ENCODE results near the gene DHTKD1.

The DHTKD1 gene

DNA sequence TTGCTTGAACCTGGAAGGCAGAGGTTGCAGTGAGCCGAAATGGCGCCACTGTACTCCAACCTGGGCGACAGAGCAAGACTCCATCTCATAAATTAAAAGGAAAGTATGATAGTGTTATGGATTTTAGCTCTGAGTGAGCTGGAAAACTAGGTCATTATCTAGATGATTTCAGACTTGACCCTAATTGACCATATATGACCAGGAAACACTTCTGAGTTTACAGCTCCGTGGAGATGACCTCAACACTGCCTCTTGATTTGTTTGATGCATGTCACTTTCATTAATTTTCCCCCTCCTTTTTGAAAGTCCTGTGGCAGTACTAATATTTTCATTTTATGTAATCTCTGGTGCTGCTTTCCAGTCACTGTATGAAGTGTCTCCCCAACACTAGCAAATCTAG, 52.9 kb downstream of the DHTKD1 start:
- TF ChIP-seq, protein P1, sequence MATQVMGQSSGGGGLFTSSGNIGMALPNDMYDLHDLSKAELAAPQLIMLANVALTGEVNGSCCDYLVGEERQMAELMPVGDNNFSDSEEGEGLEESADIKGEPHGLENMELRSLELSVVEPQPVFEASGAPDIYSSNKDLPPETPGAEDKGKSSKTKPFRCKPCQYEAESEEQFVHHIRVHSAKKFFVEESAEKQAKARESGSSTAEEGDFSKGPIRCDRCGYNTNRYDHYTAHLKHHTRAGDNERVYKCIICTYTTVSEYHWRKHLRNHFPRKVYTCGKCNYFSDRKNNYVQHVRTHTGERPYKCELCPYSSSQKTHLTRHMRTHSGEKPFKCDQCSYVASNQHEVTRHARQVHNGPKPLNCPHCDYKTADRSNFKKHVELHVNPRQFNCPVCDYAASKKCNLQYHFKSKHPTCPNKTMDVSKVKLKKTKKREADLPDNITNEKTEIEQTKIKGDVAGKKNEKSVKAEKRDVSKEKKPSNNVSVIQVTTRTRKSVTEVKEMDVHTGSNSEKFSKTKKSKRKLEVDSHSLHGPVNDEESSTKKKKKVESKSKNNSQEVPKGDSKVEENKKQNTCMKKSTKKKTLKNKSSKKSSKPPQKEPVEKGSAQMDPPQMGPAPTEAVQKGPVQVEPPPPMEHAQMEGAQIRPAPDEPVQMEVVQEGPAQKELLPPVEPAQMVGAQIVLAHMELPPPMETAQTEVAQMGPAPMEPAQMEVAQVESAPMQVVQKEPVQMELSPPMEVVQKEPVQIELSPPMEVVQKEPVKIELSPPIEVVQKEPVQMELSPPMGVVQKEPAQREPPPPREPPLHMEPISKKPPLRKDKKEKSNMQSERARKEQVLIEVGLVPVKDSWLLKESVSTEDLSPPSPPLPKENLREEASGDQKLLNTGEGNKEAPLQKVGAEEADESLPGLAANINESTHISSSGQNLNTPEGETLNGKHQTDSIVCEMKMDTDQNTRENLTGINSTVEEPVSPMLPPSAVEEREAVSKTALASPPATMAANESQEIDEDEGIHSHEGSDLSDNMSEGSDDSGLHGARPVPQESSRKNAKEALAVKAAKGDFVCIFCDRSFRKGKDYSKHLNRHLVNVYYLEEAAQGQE (IDR thresholded peaks at IDR 0.05; ENCODE audit: low read depth) = no peak
- TF ChIP-seq YY1 (IDR thresholded peaks at IDR 0.05; ENCODE audit: low read depth) (no peak), TCF12 (IDR thresholded peaks at IDR 0.05; ENCODE audit: low read depth) (no peak), RAD21 (IDR thresholded peaks at IDR 0.05; ENCODE audit: low read depth) (no peak), CREB1 (IDR thresholded peaks at IDR 0.05; ENCODE audit: low read depth) (no peak), TEAD4 (IDR thresholded peaks at IDR 0.05) (no peak), TAF1 (IDR thresholded peaks at IDR 0.05; ENCODE audit: low read depth) (no peak), ZBTB7A (IDR thresholded peaks at IDR 0.05; ENCODE audit: low read depth) (no peak), CEBPB (IDR thresholded peaks at IDR 0.05) (no peak), EP300 (IDR thresholded peaks at IDR 0.05; ENCODE audit: borderline replicate concordance) (no peak), EGR1 (IDR thresholded peaks at IDR 0.05) (no peak), NFIC (IDR thresholded peaks at IDR 0.05) (no peak), FOXM1 (IDR thresholded peaks at IDR 0.05; ENCODE audit: borderline replicate concordance, low read depth) (no peak)
- TF ChIP-seq, protein P2, sequence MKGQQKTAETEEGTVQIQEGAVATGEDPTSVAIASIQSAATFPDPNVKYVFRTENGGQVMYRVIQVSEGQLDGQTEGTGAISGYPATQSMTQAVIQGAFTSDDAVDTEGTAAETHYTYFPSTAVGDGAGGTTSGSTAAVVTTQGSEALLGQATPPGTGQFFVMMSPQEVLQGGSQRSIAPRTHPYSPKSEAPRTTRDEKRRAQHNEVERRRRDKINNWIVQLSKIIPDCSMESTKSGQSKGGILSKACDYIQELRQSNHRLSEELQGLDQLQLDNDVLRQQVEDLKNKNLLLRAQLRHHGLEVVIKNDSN (IDR thresholded peaks at IDR 0.05) = no peak
- TF ChIP-seq, protein P3, sequence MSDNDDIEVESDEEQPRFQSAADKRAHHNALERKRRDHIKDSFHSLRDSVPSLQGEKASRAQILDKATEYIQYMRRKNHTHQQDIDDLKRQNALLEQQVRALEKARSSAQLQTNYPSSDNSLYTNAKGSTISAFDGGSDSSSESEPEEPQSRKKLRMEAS (IDR thresholded peaks at IDR 0.05) = no peak

DNA sequence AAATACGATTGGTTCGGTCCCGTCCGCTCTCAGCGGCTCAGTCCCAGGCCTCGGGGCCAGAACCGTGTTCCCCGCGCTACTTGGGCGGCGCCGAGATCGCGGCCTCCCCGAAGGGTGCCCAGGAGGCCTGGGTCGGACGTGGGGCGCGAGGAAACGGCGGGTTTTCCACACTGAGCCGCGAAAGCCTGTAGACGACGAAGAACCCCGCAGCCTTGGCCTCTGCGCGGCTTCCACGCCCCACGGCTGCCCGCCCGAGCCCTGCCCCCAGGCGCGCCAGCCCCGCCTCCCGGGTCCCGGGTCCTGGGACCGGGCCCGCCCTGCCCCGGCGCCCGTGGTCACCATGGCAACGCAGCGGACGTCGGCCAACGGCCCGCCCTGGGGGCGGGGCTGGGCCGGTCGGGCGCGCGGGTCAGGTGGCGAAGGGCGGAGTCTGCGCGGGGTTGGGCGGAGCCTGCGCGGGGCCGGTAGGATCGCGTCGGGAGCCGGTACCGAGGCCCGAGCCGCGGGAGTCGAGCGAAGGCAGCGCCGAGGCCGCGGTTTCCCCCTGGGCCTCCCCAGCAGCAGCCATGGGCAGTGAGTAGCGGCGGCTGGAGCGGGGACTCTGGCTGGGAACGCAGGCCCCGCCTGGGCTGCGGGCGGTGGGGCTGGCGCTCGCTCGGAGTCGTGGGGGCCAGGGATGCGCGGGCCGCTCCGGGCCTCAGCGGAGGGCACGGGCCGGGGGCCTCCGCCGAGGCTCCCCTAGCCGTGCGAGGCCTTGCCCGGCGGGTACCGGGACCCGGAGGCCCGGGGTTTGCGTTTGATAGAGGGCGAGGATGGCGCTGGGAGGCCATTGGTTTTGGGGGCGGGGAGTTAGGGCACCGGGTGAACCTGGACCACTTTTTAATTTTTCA, 60.7 kb downstream of the DHTKD1 start, which contains the start of gene SEC61A2:
Gene SEC61A2, plus strand, starts transcription at position 456 of the 890 bp plus-strand sequence. Its CDS starts 111 bp downstream, at position 567.
- TF ChIP-seq TAF1 (IDR thresholded peaks at IDR 0.05; ENCODE audit: low read depth) (0 out of 2 replicates have a peak, but pooled peaks have one; percentile 25), YY1 (IDR thresholded peaks at IDR 0.05; ENCODE audit: low read depth) (peak; percentile 17; the same call in 1 of the 2 replicates)
- TF ChIP-seq, protein P2 (IDR thresholded peaks at IDR 0.05) = peak; percentile 75
- TF ChIP-seq, protein P1 (IDR thresholded peaks at IDR 0.05; ENCODE audit: low read depth) = no peak
- TF ChIP-seq, protein P3 (IDR thresholded peaks at IDR 0.05) = peak; percentile 71

DNA sequence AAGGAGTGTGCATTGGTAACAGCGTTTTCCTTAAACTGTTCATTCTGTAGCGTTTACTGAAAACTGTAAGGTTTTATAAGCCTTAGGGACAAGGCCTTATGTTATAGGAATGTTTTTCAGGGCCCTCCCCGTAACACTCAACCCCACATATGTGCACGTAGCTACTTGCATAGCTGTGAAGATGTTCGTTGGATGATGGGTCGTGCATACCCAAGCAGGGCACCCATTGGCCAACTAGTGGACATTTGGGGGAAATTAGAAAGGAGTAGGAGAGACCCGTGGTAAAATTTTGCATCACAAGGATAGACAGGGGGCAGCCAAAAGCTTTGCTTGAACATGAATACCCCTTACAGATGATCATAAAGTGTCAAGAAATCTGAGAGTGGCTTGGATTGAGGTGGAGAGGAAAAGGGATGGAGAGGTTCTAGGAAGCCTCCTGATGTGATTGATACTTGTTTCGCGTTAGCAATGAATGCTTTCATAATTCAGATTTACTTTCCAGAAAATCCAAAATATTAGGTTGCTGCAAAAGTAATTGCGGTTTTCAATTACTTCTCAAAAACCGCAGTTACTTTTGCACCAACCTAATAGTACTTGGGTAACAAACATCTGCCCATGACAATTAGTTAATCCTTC, 61.6 kb downstream of the DHTKD1 start:
- no peak for TF ChIP-seq CEBPB (IDR thresholded peaks at IDR 0.05)
- TF ChIP-seq CREB1 (IDR thresholded peaks at IDR 0.05; ENCODE audit: low read depth) = no peak
- TF ChIP-seq, protein P2 (IDR thresholded peaks at IDR 0.05) = no peak
- no peak for TF ChIP-seq YY1 (IDR thresholded peaks at IDR 0.05; ENCODE audit: low read depth)
- peak; percentile 13; the same call in 1 of the 2 replicates for TF ChIP-seq RAD21 (IDR thresholded peaks at IDR 0.05; ENCODE audit: low read depth)
- TF ChIP-seq EP300 (IDR thresholded peaks at IDR 0.05; ENCODE audit: borderline replicate concordance) = no peak
- TF ChIP-seq, protein P3 (IDR thresholded peaks at IDR 0.05) = no peak
- TF ChIP-seq NFIC (IDR thresholded peaks at IDR 0.05) = no peak

DNA sequence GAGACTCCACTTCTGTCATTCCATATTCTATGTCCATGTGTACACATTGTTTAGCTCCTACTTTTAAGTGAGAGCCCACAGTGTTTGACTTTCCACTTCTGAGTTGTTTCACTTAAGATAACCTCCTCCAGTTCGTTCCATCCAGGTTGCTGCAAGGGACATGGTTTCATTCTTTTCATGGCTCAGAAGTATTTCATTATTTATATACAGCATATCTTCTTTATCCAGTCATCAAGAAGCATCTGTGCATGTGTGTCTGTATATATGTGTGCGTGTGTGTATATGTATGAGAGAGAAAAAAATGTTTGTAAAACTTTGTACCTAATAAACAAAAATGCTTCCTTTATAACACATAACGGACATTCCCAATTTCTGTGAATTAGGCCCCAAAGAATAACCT, 66.9 kb downstream of the DHTKD1 start:
- TF ChIP-seq ZBTB7A (IDR thresholded peaks at IDR 0.05; ENCODE audit: low read depth) (no peak), EGR1 (IDR thresholded peaks at IDR 0.05) (no peak), YY1 (IDR thresholded peaks at IDR 0.05; ENCODE audit: low read depth) (no peak), CEBPB (IDR thresholded peaks at IDR 0.05) (no peak)
- TF ChIP-seq, protein P2 (IDR thresholded peaks at IDR 0.05) = no peak
- TF ChIP-seq, protein P1 (IDR thresholded peaks at IDR 0.05; ENCODE audit: low read depth) = no peak
